ENCODE measurements around the gene AAR2.

- TF ChIP-seq CTCF (IDR thresholded peaks at IDR 0.05) (no peak), POLR2A (IDR thresholded peaks at IDR 0.05) (no peak), POLR2AphosphoS5 (IDR thresholded peaks at IDR 0.05) (no peak), EP300 (IDR thresholded peaks at IDR 0.05; ENCODE audit: low read depth) (no peak)
Measured at GRCh38 chr20:36298061-36298460, 61.8 kb downstream of the AAR2 start.

Data from transverse colon (tissue), 4 donors.